Chondrocyte (in vitro differentiated cells): ENCODE data around the gene KIFAP3. TPM values are rescaled to one million over a fixed set of nuclear protein-coding genes. Genes with fewer than 3 reads are reported as not detected.
"Not testable (repeated sequence)": the region's sequence is repeated elsewhere in the genome, so short reads cannot be mapped to it uniquely, and the experiment has no call there.

ENCODE experiments used
- DNase-seq: peaks from one replicate; pipeline ENCODE4 v3.0.0; 2021; ENCODE audit warnings: mixed read lengths, low spot score
- H3K27ac Mint-ChIP-seq: one replicate; pipeline ENCODE4 v1.8.0; 2021; ENCODE audit warnings: mild to moderate bottlenecking, moderate library complexity, mixed read lengths; ENCODE audit not compliant: unreplicated experiment
- H3K27me3 Mint-ChIP-seq: 2 replicates; pipeline ENCODE4 v1.8.0; 2021; ENCODE audit warnings: low read depth, mixed read lengths
- H3K36me3 Mint-ChIP-seq: 2 replicates; pipeline ENCODE4 v1.8.0; 2021; ENCODE audit warnings: low read depth, mixed read lengths
- H3K4me1 Mint-ChIP-seq: 2 replicates; pipeline ENCODE4 v1.8.0; 2021; ENCODE audit warnings: low read depth, mild to moderate bottlenecking, mixed read lengths
- H3K4me3 Mint-ChIP-seq: one replicate; pipeline ENCODE4 v1.8.0; 2021; ENCODE audit warnings: mild to moderate bottlenecking, moderate library complexity, mixed read lengths; ENCODE audit not compliant: unreplicated experiment
- H3K9me3 Mint-ChIP-seq: 2 replicates; pipeline ENCODE4 v1.8.0; 2021; ENCODE audit warnings: low read depth, mixed read lengths
- total RNA-seq: library from RNA; stranded (reverse); gene quantifications from 3 replicates; pipeline ENCODE4 v1.2.1, GENCODE V29; 2021
- TF ChIP-seq, protein P1 (sequence below): fragments of 200-600 bp; sonication (generic); IDR thresholded peaks from 2 replicates; pipeline ENCODE4 v1.5.0; 2021; ENCODE audit warnings: antibody characterized with exemption, mild to moderate bottlenecking, moderate library complexity

KIFAP3 gene
- total RNA-seq, 1 donor from 2014 or later, result 25.5 TPM

DNA sequence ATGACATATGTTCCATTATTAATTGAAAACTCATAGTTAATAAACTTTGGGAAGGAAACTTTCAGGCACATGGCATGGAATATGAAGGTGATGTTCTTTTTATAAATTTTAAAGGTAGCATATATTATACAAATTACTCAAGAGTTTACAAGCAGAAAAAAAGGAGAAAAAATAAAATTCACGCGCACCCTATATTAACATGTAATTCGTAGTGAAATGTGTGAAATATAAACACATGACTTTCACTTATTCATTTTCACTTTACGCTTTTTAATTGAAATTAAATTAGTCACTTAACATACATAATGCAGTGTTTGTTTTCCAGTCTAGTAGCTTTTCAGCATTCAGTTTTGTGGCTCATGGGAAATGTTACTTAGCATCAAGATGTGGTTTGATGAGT is 153.4 kb downstream of the KIFAP3 start:
- Mint-ChIP-seq H3K27ac (no peak overlapping the region), H3K4me3 (no peak overlapping the region), H3K36me3 (peaks cover 8% of the 10 kb centered on the region), H3K4me1 (peaks cover 5% of the 10 kb centered on the region), H3K9me3 (no peaks in the 10 kb centered on the region), H3K27me3 (no peaks in the 10 kb centered on the region)
- DNase-seq, result no peak
- TF ChIP-seq, protein P1, sequence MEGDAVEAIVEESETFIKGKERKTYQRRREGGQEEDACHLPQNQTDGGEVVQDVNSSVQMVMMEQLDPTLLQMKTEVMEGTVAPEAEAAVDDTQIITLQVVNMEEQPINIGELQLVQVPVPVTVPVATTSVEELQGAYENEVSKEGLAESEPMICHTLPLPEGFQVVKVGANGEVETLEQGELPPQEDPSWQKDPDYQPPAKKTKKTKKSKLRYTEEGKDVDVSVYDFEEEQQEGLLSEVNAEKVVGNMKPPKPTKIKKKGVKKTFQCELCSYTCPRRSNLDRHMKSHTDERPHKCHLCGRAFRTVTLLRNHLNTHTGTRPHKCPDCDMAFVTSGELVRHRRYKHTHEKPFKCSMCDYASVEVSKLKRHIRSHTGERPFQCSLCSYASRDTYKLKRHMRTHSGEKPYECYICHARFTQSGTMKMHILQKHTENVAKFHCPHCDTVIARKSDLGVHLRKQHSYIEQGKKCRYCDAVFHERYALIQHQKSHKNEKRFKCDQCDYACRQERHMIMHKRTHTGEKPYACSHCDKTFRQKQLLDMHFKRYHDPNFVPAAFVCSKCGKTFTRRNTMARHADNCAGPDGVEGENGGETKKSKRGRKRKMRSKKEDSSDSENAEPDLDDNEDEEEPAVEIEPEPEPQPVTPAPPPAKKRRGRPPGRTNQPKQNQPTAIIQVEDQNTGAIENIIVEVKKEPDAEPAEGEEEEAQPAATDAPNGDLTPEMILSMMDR, result no peak

DNA sequence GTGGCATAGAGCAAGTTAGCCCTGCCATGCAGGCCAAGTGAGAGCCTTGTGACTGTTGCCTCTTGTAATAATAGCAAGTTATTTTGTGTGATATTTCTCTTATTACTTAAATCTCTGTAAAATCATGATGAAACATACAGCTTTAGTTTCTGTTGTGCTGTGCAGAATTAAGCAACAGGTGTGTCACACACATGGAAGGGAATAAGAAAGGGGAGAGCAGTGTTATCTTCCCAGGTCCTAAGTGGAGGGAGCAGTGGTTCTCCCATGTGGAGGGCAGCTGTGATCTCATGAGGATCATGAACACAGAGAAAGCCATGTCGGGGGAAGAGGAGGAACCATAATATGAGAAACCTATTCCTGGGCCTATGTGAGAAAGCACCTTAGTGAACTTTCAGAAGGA is 155.6 kb downstream of the KIFAP3 start:
- TF ChIP-seq, protein P1, result no peak
- H3K27me3 Mint-ChIP-seq, result no peaks in the 10 kb centered on the region
- no peak overlapping the region for H3K27ac Mint-ChIP-seq
- DNase-seq, result no peak
- no peaks in the 10 kb centered on the region for H3K9me3 Mint-ChIP-seq
- peaks cover 8% of the 10 kb centered on the region for H3K36me3 Mint-ChIP-seq
- H3K4me3 Mint-ChIP-seq, result no peak overlapping the region
- H3K4me1 Mint-ChIP-seq, result peaks cover 22% of the 10 kb centered on the region

DNA sequence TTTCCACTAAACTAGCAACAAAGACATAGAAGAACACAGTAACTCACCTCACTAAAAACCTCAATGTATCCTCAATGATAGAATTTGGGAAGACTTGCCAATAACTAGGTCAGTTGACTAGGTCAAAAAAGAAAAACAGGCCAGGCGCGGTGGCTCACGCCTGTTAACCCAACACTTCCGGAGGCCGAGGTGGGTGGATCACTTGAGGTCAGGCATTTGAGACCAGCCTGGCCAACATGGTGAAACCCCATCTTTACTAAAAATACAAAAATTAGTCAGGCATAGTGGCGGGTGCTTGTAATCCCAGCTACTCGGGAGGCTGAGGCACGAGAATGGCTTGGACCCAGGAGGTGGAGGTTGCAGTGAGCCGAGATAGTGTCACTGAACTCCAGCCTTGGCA is 156.3 kb downstream of the KIFAP3 start:
- DNase-seq, H3K36me3 Mint-ChIP-seq, H3K27ac Mint-ChIP-seq, H3K4me3 Mint-ChIP-seq, H3K27me3 Mint-ChIP-seq, H3K9me3 Mint-ChIP-seq: not testable (repeated sequence)
- peaks cover 22% of the 10 kb centered on the region for H3K4me1 Mint-ChIP-seq

DNA sequence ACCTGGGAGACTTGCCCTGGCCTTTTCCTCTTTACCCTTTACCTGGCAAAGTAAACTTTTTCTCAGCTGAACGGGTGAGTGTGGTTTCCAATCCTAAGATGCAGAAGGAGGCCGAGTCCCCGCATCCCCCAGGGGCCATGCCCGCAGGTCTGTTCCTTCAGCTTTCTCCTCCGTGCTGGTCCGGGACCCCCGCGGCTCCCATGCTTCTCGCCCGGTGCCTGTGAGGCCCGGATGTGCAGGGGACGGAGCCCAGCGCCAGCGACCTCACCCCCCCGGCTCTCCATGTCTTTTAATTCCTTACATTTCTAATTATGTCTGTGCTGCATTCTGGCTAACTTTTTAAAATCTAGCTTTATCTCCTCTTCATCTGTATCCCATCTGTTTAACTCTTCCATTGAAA is 159.3 kb downstream of the KIFAP3 start:
- TF ChIP-seq, protein P1, result no peak
- Mint-ChIP-seq H3K9me3 (peaks cover 3% of the 10 kb centered on the region), H3K4me3 (no peak overlapping the region), H3K4me1 (peaks cover 22% of the 10 kb centered on the region), H3K27me3 (no peaks in the 10 kb centered on the region), H3K27ac (peak overlapping the region; percentile 18), H3K36me3 (peaks cover 5% of the 10 kb centered on the region)
- DNase-seq, result no peak

DNA sequence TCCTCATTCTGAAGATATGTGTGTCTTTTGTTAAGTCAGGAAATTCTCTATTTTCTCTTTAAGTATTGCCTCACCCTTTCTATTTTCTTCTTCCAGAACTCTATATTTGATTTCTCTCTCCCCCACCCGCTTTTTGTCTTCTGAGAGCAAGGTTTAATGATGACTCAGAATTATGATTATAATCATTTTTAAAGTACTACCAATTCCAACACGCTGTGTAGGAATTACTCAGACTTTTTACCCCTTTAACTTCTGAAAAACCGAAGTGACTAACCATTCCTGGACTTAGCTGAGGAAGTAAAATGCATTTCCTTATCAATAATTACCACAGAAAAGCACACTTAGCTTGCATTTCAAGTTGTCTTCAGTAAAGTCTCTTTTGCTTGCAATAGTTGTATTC is 160.0 kb downstream of the KIFAP3 start:
- TF ChIP-seq, protein P1, result no peak
- DNase-seq, result no peak
- Mint-ChIP-seq H3K4me3 (no peak overlapping the region), H3K36me3 (peaks cover 5% of the 10 kb centered on the region), H3K27me3 (no peaks in the 10 kb centered on the region), H3K4me1 (peaks cover 22% of the 10 kb centered on the region), H3K27ac (peak overlapping the region; percentile 36), H3K9me3 (peaks cover 3% of the 10 kb centered on the region)

DNA sequence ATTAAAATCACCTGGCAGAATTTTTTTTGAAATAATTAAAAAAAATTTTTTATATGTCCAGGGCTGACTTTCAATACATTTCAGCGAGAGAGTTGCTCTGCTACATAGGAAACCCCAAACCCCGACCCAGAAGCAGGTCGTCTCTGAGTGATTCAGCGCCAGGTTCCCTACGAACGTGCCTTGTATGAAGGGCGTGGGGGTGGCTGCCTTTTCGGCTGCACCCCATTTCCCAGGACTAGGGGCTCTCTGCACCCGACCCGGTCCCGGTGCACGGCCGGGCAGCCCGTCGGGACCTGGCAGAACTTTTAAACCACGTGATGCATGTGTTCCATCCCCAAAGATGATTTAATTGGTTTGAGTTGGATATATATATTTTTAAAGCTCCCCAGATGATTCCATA is 165.0 kb downstream of the KIFAP3 start:
- Mint-ChIP-seq H3K36me3 (peaks cover 2% of the 10 kb centered on the region), H3K27ac (no peak overlapping the region), H3K27me3 (no peaks in the 10 kb centered on the region), H3K4me1 (peaks cover 9% of the 10 kb centered on the region), H3K4me3 (no peak overlapping the region), H3K9me3 (peaks cover 3% of the 10 kb centered on the region)
- TF ChIP-seq, protein P1, result no peak
- DNase-seq, result no peak
